Gastroesophageal sphincter (tissue), 3 donors: ENCODE data around the gene SGMS1.
A peak's percentile ranks its signal among the peaks of the same experiment; 100 is the strongest.

Experiments
- CTCF ChIP-seq, 4 experiments: fragments of 200-600 bp in 2 of 4; fragments of 450-650 bp in 2 of 4; sonication (generic) in 1 of 4; IDR thresholded peaks; one replicate each; pipeline ENCODE4 v1.5.1; 2017 to 2019; ENCODE audit warnings: antibody characterized with exemption in 4 of 4, mild to moderate bottlenecking in 2 of 4, moderate library complexity in 2 of 4
- POLR2A ChIP-seq, 2 donors: fragments of 450-650 bp; IDR thresholded peaks; one replicate each; pipeline ENCODE4 v1.6.1; 2017; ENCODE audit warnings: antibody characterized with exemption in 2 of 2, mild to moderate bottlenecking in 2 of 2, moderate library complexity in 1 of 2
- POLR2AphosphoS5 ChIP-seq: sonication (generic); formaldehyde crosslinking; IDR thresholded peaks from one replicate; pipeline ENCODE4 v1.6.1; 2017; ENCODE audit warnings: antibody characterized with exemption

GRCh38 chr10:50552771-50553535 lies 70.8 kb downstream of the SGMS1 start:
- no peak for TF ChIP-seq POLR2A (IDR thresholded peaks at IDR 0.05)
- peak in 3 of 4 experiments; percentile 11 to 26 (median 16) for TF ChIP-seq CTCF (IDR thresholded peaks at IDR 0.05)
- no peak for TF ChIP-seq POLR2AphosphoS5
